Ishikawa (cell line): ENCODE results near the gene UBE2J1.

Experiments used
- CEBPB ChIP-seq: IDR thresholded peaks from 2 replicates; pipeline ENCODE4 v1.6.1; 2012
- CREB1 ChIP-seq: IDR thresholded peaks from 2 replicates; pipeline ENCODE4 v1.6.1; 2012; ENCODE audit warnings: low read depth
- EGR1 ChIP-seq: IDR thresholded peaks from 2 replicates; pipeline ENCODE4 v1.6.1; 2012
- EP300 ChIP-seq: IDR thresholded peaks from 2 replicates; pipeline ENCODE4 v1.6.1; 2012; ENCODE audit warnings: borderline replicate concordance
- FOXM1 ChIP-seq: IDR thresholded peaks from 2 replicates; pipeline ENCODE4 v1.6.1; 2012; ENCODE audit warnings: low read depth, borderline replicate concordance
- MAX ChIP-seq: IDR thresholded peaks from 2 replicates; pipeline ENCODE4 v1.6.1; 2012
- NFIC ChIP-seq: IDR thresholded peaks from 2 replicates; pipeline ENCODE4 v1.6.1; 2012
- RAD21 ChIP-seq: IDR thresholded peaks from 2 replicates; pipeline ENCODE4 v1.6.1; 2012; ENCODE audit warnings: low read depth
- REST ChIP-seq: IDR thresholded peaks from 2 replicates; pipeline ENCODE4 v1.6.1; 2012; ENCODE audit warnings: low read depth, mild to moderate bottlenecking
- TAF1 ChIP-seq: IDR thresholded peaks from 2 replicates; pipeline ENCODE4 v1.6.1; 2012; ENCODE audit warnings: low read depth, mild to moderate bottlenecking
- TCF12 ChIP-seq: IDR thresholded peaks from 2 replicates; pipeline ENCODE4 v1.6.1; 2012; ENCODE audit warnings: low read depth
- TEAD4 ChIP-seq: IDR thresholded peaks from 2 replicates; pipeline ENCODE4 v1.6.1; 2012
- USF1 ChIP-seq: IDR thresholded peaks from 2 replicates; pipeline ENCODE4 v1.6.1; 2012
- YY1 ChIP-seq: IDR thresholded peaks from 2 replicates; pipeline ENCODE4 v1.6.1; 2012; ENCODE audit warnings: low read depth
- ZBTB7A ChIP-seq: IDR thresholded peaks from 2 replicates; pipeline ENCODE4 v1.6.1; 2012; ENCODE audit warnings: low read depth

UBE2J1 gene

GRCh38 chr6:89308525-89309395, 43.8 kb downstream of the UBE2J1 start:
- TF ChIP-seq EP300 (no peak), CEBPB (no peak), EGR1 (no peak), FOXM1 (no peak), TEAD4 (no peak), ZBTB7A (no peak), TAF1 (no peak), NFIC (no peak), YY1 (no peak), TCF12 (no peak), MAX (no peak), CREB1 (no peak), RAD21 (no peak), USF1 (no peak), REST (no peak)

GRCh38 chr6:89302936-89303335, 49.6 kb downstream of the UBE2J1 start:
- TF ChIP-seq EGR1 (no peak), EP300 (no peak), TCF12 (no peak), CEBPB (no peak), MAX (no peak), NFIC (no peak), REST (no peak), TAF1 (no peak), USF1 (no peak), CREB1 (no peak), FOXM1 (no peak), YY1 (no peak), TEAD4 (no peak), ZBTB7A (no peak), RAD21 (no peak)

GRCh38 chr6:89302195-89302770, 50.2 kb downstream of the UBE2J1 start:
- TF ChIP-seq FOXM1, result no peak
- no peak for TF ChIP-seq USF1

- TF ChIP-seq RAD21, result no peak
- TF ChIP-seq REST, result peak; percentile 49
Measured at GRCh38 chr6:89301586-89302194, 50.8 kb downstream of the UBE2J1 start.
